Fibroblast of peridontal ligament (primary cell): ENCODE results near the gene PCK2.

Experiments used
- DNase-seq: peaks from one replicate; pipeline ENCODE4 v3.0.0-alpha.2; 2010; ENCODE audit errors: extremely low read depth

The PCK2 gene

DNA sequence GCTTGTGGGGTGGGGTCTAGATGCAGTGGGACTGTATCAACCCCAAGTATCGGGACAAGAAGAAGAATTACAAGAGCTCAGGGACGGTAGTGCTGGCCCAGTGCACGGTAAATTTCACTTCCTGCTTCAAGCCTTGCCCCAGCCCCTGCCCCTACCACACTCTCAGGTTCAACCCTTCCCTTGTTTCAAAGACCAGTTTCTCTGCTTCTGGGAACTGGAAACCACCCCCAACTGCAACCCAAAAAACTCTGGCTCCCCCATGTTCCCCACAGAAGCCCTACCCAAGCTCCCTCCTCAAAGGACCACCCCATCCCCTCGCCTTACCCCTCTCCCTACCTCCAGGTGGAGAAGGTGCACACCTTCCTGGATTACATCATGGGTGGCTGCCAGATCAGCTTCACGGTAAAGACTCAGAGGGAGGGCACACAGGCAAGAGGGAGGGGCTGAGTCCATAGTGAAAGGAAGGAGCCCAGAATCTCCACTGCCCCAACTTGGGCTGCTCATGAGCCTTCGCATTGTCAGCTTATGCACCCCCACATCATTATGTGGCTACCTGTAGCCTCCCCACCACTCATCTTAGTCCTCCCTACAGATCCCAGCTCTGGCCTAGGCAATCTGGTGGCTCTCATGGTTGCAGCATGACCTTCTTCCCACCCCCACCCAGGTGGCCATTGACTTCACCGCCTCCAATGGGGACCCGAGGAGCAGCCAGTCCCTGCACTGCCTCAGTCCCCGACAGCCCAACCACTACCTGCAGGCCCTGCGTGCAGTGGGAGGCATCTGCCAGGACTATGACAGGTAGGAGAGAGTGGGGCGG, 18.4 kb upstream of the PCK2 start:
- no peak for DNase-seq

DNA sequence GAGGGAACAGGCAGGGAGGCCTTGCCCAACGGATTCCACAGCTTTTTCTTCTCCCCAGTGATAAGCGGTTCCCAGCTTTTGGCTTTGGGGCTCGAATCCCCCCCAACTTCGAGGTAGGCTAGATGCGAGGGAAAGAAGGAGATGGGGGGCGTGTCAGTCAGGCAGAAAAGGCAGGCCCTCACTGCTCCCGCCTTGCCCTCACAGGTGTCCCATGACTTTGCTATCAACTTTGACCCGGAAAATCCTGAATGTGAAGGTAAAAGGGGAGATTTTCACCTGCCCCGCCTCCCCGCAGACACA, 17.9 kb upstream of the PCK2 start:
- no peak for DNase-seq

DNA sequence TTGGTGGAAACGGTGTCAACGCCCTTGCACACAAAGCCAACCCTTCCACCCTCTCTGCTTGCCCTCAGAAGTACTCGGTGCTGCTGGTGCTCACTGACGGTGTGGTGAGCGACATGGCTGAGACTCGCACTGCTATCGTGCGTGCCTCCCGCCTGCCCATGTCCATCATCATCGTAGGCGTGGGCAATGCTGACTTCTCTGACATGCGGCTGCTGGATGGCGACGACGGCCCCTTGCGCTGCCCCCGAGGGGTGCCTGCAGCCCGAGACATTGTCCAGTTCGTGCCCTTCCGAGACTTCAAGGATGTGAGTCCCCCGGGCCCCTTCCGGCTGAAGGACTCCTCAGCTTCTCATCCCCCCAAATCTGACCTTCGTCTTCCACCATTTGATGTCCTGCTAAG, 17.0 kb upstream of the PCK2 start:
- DNase-seq = no peak

DNA sequence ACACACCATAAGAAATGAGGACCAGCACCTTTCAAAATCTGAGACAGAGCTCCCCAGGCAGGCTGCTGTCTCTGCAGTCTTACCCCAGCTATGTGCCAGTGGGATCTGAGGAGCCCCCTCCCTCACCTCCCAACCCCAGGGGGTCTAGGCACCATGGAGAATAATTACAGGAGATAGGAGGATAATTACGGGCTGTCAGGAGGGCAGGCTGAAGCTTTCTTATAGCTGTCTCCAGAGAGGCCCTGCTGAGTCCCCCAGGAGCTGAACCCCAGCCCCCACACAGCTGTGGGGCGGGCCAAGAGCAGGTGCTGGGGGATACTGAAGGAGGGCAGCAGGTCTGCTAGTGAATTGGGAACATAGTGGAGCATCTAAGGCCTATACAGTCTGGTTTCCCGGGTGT, 16.0 kb upstream of the PCK2 start:
- no peak for DNase-seq

DNA sequence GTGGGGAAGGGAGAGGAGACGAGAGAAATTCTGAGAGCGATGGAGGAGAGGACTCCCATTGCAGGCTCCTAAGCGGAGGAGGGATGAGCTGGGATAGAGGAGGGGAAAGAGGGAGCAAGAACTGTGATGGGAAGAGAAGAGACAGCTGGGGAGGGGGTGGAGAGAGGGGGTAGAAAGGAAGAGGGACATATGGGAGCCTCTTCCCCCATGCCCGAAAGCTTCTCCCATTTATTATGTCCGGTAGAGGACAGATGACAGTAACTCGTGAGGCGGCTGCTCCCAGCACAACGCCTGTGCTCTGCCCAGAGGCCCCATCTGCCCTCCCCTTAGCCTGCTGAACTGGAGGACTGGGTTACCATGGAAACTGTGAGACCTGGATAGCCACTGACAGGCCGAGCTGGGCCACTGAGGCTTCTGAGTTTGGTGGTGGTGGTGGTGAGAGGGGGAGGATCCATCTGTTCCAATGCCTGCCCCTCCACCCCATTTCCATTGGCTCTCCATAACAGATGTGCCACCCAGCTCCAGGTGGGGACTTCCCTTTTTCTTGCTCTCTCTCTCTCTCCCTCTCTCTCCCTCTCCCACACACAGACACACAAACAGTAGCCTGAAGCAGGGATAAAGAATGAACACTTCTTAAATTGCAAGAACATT, 14.5 kb upstream of the PCK2 start:
- DNase-seq = no peak

DNA sequence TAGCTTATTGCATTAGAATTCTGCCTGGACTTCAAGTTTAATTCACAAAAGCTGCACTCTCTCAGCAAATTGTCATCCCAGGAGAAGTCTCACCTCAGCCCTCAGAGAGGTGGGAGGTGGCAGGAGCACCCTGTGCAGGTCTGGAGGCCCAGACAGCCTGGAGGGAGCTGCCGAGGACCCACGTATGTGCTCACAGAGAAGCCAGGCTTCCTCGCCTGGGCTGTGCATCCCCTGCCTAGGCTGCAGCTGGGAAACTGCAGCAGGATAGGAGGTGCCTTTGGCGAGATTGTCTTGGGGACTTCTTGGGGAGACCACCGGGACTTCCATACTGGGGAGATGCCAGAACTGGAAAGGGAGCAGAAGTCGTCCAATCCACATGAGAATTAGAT, 14.0 kb upstream of the PCK2 start:
- no peak for DNase-seq

DNA sequence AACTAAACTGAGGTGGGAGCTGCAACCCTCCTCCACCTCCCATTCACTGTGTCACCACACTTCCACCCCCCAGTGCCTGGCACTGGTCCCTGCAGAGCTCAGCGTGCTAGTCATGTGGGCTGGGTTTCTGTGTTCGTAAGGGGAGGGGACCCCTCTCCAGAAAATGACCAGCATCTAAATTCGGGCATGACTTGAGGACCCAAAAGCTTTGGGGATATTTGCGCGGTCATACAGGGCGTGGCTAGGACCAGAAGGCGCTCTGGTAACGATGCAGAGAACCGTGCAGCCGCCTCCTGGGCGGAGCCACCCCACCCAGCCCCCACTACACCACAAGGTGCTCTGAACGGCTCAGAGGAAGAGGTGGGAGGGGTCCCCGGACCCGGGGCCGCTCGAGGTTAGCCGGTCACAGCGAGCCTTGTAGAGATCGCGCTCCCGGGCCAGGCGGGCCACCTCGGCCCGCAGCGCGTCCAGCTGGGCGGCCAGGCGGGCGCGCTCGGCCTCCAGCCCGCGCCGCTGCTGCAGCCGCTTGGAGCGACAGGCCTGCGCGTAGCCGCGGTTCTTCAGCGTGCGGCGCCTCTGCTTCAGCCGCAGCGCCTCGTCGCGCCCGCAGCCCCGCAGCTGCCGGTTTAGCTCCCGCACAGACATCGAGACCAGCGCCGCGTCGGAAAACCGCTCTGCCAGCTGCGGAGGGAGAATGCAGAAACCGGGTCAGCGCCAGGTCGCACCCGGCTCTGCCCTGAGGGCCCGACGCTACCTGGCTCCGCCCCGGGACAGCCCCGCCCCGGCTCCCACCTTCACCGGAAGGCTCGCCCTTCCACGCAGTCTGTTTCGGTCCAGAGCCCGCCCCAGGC, 13.0 kb upstream of the PCK2 start:
- DNase-seq = peak; percentile 4

DNA sequence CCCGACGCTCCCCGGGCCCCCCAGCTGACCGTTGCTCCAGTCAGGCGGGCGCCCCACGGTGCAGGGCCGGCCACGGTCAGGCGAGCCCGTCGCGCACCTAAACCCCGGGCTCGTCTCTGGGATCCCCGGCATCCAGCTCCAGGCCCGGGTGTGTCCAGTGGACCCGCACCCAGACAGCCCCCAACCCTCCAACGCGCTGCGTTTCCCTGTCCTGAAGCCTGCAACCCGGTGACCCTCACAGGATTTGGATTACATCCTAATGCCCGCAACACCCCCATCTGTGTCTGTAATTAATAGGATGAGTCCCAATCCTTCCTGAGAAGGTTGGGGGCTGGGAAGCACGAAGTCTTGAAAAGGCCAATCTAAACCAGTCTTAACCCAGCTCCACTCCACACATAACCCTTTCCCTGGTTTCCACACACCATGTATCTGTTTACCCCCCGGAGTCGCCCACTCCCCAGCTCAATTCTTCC, 12.3 kb upstream of the PCK2 start:
- DNase-seq = no peak

DNA sequence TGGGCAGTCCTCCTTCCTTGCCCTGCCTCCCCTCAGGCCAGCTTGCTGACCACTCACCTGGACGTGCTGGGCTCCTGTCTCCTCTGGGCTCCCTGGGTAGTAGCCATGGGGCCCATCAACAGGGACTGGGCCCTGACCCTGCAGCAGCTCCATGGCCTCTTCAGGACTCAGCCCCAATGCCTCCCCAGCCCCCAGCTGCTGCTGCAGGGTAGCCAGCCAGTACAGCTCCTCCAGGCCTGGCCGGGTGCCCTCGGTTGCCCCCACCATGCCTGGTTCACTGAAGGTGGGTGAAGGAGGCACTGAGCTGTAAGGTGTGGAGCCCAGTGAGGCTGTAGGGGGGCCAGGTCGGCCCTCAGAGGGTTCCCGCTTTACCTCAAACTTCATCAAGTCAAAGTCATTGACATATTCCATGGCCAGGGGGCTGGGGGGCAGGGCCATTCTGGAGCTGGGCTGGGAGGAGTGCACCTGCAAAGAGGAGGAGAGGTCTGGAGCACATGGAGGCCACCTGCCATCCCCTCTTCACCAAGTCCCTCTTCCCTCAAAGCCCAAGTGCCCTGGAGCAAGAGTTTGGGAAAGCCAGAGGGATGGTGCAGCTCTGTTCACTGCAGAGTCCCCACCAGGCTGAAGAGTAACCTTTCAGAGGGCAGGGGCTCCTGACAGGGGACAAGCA, 11.6 kb upstream of the PCK2 start:
- no peak for DNase-seq

DNA sequence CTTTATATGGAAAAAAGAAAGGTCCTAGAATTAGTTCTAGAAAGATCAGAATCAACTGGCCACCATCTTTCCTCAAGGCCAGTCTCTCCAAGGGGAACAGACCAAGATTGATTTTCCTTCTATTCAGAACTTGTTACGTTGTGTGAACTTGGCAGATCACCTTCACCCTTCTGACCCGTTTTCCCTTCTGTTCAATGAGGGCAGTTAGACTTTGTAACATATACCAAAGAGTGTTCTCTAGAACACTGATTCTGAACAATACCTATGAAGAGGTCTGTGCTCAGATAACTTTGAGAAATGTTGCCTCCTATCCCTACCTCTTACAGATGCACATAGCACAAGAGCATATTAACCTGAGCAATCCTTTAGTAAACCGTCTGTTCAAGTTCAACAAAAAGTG, 10.6 kb upstream of the PCK2 start:
- no peak for DNase-seq

DNA sequence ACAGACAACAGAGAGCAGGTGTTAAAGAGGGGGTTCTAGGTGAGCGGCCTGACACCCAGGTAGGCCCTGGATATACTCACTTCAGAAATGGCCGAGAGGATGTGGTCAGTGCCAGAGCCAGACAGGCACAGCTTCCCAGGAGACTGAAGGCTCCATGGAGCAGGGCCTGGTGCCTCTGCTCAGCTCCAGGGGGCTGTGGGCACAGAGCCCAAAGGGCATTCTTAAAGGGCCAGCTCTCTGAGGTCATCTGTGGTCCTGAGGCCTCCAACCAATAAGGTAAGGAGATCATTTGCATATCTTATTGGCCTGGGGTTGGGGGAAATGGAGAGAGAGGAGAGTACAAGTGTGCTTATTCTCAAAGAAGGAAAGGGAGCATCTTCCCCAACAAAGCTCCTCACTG, 9.7 kb upstream of the PCK2 start:
- no peak for DNase-seq

DNA sequence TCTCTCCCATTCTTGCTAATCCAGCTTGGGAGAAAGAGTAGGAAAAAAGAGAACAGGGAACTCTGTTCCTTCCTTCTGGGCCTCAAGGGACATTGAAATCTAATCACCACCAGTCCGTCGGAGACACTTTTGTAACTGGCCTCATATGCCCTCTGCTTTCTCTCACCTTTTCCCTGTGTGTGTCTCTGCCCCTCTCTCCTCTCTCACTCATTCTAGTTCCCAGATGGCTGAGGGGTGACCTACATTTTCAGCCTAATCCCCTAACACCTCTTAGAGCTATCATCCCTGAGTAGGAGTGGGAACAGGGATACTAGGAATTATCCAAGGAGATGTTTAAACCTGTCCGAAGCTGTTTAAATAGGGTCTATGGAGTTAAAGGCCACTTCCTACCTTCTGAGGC, 8.9 kb upstream of the PCK2 start:
- no peak for DNase-seq

DNA sequence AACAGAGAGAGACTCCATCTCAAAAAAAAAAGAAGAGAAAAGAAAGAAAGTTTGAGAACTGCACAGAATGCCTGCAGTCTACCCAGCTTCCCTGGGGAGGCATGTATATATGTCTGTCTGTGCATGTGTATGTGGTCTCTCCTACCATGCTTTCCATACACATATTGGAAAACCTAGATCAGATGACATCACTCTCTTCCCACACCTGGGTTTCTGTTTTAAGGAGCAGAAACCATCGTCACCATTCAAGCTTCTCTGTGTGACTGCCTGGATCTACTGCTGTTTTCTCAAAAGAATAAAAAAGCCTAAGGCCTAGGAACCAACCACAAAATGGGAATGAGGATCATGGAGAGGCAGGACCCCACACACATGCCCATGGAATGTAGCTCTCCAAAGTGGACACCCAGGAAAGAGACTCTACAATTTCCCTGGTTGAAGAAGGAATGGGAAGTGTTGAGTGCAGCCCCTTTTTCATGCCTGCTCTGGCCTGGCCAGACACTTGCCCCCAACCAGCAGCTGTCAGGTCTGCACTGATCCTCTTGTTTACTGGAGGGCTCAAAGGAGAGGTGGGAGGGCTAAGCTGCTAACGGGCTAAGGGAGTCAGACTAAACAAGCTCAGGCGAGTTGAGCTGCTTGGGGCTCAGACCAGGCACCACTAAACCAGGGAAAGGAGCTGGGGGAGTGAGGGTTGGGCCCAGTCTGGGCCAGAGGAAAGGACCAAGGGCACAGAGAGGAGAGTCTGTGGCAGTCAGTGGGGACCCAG, 7.7 kb upstream of the PCK2 start:
- DNase-seq = no peak

DNA sequence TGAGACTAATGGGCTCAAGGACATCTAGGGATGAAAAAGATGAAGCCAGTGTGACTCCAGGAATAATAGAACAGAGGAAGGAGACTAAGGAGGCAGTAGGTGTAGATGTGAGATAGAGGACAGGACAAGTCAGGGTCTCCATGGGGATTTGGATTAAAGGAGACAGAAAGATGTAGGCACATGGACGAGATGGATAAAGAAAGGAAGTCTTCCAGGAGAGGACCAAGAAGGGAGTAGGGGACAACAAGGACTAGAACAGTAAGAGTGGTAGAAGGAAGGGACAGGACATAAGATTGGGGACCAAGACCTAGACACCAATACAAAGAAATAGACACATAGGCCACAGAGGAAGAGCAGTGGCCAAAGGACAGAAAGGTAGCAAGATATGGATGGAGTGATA, 7.1 kb upstream of the PCK2 start:
- no peak for DNase-seq

DNA sequence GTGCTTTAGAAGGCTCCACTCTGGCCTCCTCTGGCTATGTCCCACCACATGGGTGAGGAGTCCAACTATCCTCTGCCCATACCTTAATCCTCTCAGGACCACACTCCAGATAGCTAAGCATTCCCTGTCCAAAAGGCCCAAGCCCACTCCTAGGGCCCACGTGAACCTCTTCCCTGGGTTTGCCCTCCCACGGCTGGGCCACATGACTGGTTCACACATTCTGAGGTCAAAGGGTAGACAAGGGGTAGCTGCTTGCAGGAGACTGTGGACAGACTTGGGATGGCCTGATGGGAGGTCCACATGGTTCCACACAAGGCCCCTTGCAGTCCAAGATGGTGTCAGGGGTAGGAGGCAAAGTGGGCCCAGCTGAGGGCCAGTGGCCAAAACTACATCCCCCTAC, 6.0 kb upstream of the PCK2 start:
- no peak for DNase-seq

DNA sequence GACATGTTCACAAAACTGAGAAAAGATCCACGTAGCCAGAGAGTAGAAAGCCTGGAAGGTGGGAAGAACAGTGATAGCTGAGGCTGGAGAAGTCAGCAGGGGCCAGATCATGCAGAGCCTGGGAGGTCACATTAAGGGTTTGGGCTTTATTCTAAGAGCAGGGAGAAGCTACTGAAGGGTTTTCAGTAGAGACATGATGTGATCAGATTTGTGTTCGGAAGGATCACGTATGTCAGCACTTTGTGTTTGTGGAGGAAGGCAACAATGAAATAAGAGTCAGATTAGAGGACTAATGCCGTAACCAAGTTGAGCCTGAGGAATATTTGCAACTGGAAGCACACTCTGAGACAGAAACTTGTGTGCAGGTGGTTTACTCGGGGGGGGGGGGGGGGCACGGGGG, 4.2 kb upstream of the PCK2 start:
- no peak for DNase-seq

DNA sequence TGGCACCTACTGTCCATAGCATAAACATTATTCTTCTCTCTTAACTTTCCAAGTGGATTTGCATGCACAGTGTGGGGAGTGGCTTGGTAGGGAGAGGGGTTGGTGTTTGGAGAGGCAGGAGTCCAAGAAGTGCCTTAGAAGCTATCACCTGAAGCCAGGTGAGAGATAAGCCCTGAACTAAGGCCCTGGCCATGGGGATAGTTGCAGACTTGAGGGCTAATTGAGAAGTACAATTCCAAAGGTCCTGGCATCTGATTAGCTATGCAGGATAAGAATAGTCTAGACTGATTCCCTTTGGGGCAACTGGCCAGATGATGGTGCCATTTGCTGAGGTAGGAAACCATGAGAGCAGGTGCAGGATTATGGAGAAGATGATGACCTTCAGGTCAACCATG, 2.0 kb upstream of the PCK2 start:
- no peak for DNase-seq

DNA sequence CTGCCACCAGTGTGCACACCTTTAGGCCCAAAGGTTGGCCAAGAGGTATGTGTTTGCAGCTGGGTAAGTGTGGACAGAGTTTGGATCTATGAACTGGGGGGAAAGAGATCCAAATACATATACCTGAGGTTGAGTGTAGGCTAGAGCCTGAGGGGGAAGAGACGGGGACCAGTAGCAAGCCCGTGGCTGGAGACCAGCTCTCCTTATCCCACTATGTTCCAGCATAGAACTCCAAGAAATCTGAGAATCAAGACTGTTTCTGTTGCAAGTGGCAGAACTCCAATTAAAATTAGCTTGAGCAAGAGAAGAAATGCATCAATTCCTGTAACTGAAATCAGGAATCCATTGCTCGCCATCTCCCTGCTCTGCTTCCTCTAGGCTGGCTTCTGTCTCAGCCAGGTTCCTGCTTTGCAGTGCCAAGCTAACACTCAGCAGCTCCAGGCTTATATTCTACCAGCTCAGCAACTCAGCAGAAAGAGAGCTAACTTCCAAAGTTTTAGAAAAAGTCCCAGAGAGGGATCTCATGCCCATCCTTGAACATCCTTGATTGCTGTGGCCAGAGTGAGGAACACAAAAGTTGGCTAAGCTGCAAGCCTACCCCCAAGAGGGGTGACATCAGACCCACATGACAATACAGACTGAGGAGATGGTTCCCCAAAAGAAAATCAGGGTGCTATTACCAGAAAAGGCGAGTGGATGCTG, 1.5 kb upstream of the PCK2 start:
- peak; percentile 52 for DNase-seq

DNA sequence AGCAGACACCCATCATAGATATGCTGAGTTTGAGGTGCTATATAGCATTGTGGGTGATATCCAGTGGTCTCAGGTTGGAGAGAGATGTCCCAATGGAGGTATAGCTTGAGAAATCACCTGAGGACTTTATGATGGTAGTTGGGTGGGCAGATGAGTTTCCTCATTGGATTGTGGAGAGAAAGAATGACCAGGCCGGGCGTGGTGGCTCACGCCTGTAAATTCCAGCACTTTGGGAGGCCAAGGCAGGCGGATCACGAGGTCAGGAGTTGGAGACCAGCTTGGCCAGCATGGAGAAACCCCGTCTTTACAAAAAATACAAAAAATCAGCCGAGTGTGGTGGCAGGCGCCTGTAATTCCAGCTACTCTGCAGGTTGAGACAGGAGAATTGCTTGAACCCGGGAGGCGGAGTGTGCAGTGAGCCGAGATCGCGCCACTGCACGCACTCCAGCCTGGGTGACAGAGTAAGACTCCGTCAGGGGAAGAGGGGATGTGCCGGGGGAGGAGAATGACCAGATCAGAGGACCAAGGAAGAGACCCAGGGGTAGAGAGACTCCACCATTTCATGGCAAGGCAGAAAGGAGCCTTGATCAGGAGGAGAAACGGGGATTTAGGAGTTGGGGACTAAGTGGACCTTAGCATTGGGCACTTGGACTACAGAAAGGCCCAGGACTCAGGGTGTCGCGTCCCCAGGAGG, 757 bp upstream of the PCK2 start:
- DNase-seq = no peak

DNA sequence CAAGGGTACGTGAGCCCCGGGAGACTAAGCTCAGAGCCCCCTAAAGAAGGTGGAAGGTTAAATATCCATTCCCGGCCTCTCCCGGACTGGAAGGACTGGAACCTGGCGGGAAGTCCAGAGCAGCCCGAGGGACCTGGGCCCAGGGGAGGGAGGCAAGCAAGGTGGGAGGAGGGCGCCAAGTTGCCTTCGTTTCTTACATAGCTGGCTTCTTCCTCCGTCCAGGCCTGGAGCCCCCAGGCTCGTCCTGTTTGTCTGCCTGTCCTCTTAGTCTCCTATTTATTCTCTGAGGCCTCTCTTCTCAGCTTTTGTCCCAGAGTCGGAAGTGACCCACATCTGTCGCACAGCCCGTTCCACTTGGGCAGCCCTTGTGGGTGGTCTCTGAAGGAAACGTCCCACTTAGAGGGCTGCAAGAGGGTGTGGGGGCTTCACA, 745 bp downstream of the PCK2 start:
- peak; percentile 2 for DNase-seq
